Liver (tissue), 3 donors: ENCODE results near the gene ARHGAP30.

Experiments used
- CTCF ChIP-seq: fragments of 150-350 bp; IDR thresholded peaks from 2 replicates; pipeline ENCODE4 v1.5.1; 2017; ENCODE audit warnings: improper control_type of control experiment, low read depth, low read length; ENCODE audit not compliant: missing input control
- JUND ChIP-seq, 2 donors: IDR thresholded peaks; 2 replicates each; pipeline ENCODE4 v1.6.1; 2016; ENCODE audit warnings: antibody characterized with exemption in 2 of 2
- MAX ChIP-seq: IDR thresholded peaks from 2 replicates; pipeline ENCODE4 v1.6.1; 2016; ENCODE audit warnings: antibody characterized with exemption
- TAF1 ChIP-seq: conservative IDR thresholded peaks from 2 replicates; pipeline ENCODE4 v1.6.1; 2016; ENCODE audit warnings: antibody characterized with exemption, mild to moderate bottlenecking
- YY1 ChIP-seq: IDR thresholded peaks from 2 replicates; pipeline ENCODE4 v1.6.1; 2016; ENCODE audit warnings: antibody characterized with exemption, mild to moderate bottlenecking
- ZBTB33 ChIP-seq: IDR thresholded peaks from 2 replicates; pipeline ENCODE4 v1.6.1; 2016; ENCODE audit warnings: antibody characterized with exemption
- donor health status: healthy.
- donor health status: healthy.

DNA sequence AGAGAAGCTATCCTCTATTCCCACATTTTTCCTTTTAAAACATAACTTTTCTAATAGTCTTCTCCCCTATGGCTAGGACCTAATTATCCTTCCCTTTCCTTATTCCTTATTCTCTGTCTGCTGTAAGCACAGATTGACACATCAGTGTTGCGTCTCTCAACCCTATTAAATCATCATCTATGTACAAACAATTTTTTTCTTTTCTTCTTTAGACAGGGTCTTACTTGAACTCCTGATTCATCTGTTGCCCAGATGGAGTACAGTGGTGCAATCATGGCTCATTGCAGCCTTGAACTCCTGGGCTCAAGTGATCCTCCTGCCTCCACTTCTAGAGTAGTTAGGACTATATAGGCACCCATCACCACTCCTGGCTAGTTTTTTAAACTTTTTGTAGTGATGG lies 36.7 kb upstream of the ARHGAP30 start:
- TF ChIP-seq CTCF (no peak), TAF1 (no peak), JUND (IDR thresholded peaks at IDR 0.05) (no peak), ZBTB33 (no peak), YY1 (no peak), MAX (no peak)
